GM19372 (cell line): ENCODE measurements around the gene DMD.
"Not testable (repeated sequence)": the region's sequence is repeated elsewhere in the genome, so short reads cannot be mapped to it uniquely, and the experiment has no call there.

Experiments
- ATAC-seq: cut with Tn5 transposase; IDR thresholded peaks from one replicate; pipeline ENCODE4 v1.9.1; 2021; ENCODE audit warnings: mild to moderate bottlenecking, low read depth, moderate library complexity; ENCODE audit not compliant: unreplicated experiment

The DMD gene

DNA sequence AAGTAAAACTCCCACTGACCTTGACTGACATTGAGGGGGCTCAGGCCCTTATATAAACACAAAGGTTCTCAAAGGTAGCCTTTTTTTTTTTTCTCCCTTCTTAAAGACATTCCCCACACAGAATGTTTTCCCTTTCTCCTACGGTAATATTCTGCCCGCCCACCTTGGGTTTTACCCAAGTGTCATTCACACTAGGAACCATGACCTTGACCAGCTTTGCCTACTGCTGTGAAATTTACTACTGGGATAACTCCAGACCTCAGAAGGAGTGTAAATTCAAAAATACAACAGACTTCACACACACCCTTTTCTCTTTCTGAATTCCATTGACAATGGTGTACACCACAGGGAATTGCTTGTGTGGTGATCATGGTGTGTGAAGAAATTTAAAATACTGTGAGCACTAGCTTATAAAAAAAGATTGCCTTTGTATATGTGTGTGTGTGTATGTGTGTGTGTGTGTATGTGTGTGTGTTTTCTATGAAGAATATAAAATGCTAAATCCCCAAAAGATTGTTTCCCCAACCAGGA is 1550.0 kb downstream of the DMD start:
- no peak for ATAC-seq

DNA sequence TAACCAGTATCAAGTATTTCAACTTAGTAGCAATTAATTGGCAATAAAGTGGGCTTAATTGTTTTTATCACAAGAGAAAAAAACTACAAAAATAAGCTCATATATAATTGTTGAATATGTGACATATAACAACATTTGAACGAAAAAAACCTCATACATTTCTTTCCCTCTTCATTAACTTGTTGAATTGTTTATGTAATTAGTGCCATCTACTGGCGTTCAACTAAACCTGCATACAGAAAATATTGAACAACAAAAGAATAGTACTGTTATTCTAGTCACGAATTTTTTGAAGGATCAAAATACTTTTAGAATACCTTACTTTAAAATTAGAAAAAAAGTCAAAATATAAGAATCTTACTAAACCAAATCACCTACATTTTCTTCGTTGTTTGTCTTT is 1553.0 kb downstream of the DMD start:
- no peak for ATAC-seq

GRCh38 chrX:31656013-31656412 is 1555.3 kb downstream of the DMD start:
- ATAC-seq, result no peak

- no peak for ATAC-seq
Observed at GRCh38 chrX:31653422-31653821, 1557.9 kb downstream of the DMD start.

GRCh38 chrX:31652650-31653049 is 1558.7 kb downstream of the DMD start:
- no peak for ATAC-seq

DNA sequence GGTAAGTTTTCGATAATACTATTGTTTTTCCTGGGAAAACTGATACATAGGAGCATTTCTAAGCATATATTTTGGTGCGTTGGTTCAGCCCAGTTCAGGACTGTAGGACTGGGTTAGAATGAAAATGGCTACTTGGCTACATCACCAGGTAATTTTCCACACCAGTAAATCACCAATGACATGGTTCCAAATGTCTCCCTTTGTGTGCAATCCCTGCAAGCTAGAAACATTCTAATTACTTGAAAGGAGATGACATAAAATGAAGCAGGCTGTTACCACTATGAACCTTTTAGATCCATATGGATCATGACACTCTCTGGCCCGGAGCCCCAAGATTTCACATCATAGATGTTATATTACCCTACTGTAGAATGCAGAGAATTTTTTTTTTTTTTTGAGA is 1562.1 kb downstream of the DMD start:
- ATAC-seq, result no peak

GRCh38 chrX:31633349-31633748 is 1578.0 kb downstream of the DMD start:
- ATAC-seq, result no peak

DNA sequence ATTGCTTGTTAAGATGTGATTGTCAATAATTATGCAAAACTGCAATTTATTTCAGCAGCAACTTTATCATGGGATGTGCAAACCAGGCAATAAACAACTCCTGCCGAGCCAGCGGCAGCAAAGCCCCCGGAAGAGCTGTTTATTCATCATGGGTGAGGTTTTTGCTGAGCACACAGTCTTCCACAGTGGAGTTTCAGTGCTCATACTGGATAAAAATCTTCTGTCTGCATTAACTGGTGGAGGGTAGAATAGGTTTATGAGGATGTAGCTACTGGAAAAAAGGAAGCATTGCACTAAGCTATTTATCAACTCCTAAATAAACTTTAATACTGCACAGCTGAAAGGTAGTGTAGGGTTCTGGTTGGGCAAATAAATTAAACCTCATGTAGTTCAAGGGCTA is 1582.2 kb downstream of the DMD start:
- no peak for ATAC-seq

GRCh38 chrX:31609130-31609529 is 1602.2 kb downstream of the DMD start:
- no peak for ATAC-seq

- no peak for ATAC-seq
Observed at GRCh38 chrX:31608638-31609037, 1602.7 kb downstream of the DMD start.

DNA sequence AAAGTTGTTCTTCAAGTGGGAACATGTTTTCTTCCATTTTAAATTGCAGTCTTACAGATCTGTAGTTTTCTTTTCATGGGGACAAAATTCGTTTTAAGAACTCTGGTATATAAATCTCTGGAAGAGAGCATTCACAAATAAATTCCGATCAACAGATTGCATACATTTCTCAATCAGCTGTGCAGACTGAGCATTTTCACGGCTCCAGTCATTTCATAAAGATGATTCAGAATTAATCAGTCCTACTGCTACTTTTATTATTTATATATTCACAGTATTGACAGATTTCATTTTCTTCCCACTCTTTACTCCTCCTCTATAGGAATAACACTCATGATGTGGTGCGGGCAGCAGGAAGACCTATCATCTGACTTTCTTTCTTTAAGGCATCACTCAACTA is 1604.6 kb downstream of the DMD start:
- ATAC-seq, result no peak

DNA sequence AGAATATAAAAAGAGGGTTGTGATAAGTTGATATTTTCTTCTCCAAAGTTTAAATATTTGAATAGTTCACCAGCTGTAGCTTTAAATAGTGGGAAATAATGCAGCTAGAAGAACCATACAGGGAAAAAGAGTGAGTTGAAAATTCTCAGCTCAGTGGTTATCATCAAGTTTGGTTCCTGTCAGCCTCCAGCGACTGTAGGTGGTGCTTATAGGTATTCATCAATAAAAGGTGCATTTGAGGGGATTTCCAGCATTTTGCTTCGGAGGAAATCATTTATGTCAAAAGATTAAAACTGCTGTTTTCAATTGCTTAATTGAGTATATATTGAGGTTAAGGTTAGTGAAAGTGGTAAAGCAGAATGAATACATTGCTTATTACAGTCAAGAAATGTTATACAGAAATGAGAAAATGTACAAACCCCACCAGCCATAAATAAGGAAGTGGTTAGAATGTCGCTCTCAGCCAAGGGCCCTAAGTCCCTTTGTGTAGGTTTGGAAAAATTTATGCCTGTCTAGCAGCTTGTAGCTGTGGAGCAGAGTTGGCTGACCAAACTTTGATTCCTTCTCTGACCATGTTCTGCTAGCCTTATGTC is 1606.6 kb downstream of the DMD start:
- no peak for ATAC-seq

DNA sequence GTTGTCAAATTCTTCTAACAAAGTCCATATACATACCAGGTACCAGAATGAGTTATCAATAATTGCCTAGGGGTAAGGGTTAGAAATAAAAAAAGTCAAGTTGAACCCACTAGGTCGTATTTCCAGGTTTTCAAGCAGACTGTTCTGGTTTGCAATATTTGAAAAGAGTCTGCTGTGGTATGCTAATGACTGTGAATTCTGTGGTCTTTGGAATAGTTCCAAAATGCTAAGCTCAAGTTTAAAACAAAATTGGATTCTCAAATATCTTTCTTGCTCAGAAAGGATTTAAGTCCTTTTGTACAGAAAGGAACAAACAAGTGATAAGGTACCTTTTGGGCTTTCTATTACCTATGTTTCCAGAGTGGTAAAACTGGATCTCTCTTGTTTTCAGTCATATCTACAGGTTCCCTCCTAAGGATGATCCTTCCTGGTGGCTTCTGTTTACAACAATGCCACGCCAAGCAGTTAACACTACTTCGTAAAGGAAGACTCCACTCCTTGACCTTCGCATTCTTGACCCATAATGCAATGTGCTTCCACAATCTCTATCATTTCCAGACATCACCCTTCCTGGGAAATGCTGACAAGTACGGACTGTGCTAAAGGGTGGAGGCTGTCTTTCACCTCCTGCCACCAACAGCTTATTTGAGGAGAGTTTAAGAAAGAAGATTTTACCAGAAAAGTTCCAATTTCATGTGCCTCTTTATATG is 1607.8 kb downstream of the DMD start:
- no peak for ATAC-seq

GRCh38 chrX:31600823-31601222 is 1610.5 kb downstream of the DMD start:
- ATAC-seq, result no peak

DNA sequence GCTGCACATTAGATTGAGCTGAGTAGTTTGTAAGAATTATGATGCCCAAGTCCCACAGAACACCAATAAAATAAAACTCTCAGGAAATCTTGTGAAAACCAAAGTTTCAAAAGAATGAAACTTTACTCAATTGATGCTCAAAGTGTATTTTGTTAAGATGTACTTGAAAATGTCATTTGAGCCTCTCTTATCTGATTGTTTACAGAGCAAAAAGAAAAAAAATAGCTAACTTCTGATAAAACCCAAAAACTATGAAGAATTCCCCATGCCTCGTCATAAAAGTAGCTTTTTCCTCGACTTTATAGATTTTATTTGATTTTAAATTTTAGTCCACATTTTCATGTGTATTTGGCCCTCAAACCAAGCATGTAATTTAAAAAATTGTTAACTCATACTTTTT is 1618.0 kb downstream of the DMD start:
- no peak for ATAC-seq

DNA sequence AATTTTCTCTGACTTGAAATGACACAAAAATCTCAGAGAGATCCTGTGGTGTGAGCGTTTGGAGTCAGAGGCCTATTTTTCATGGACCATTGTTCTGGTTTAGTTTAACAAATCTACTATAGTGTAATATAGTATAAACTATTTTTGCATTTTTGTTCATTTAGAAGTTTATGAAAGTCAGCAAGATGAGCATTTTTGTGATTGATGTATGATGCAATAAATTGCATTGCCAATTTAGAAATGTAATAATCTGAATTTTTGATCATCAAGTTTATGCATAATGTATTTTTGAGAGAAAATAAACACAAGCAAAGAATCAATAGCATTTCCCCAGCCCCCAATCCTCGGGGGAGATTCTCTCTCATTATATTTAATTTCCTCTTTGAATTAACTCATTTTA is 1620.0 kb downstream of the DMD start:
- ATAC-seq, result no peak

- ATAC-seq, result no peak
Observed at GRCh38 chrX:31590581-31591114, 1620.7 kb downstream of the DMD start.

DNA sequence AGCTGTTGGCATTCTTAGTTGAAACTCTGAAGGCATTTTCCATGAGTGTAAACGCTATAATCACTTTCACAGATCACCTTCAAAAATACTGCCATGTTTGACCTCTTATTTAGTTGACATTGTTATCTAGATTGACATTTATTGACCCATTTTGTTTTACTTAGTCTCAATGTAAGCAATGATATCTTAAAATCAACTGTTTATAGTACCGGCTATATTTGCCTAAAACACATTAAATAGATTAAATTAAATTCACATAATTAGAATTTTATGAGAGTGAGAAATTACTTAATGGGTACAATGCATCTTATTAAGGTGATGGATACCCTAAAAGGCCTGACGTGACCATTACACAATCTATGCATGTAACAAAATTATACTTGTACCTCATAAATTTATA is 1621.8 kb downstream of the DMD start:
- no peak for ATAC-seq

GRCh38 chrX:31588355-31588754 is 1623.0 kb downstream of the DMD start:
- no peak for ATAC-seq

- ATAC-seq, result not testable (repeated sequence)
Observed at GRCh38 chrX:31583892-31584291, 1627.5 kb downstream of the DMD start.

DNA sequence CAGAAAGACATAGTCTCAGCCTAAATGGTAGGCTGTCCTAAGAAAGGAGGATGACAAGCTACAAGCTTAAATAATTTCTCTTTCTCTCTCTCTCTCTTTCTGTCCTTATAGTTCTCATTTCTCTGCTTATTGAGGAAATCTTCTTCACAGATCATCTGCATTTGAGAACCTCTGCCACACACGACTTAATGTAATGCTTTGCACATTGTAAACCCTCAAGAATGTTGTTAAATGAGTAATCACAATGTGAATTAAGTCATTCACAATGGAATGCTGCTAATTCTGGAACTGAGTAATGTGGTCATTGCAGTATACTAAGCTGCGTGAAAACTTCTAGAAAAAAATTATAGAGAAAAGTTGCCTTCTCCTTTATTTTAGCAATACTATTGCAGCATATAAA is 1630.6 kb downstream of the DMD start:
- ATAC-seq, result no peak

GRCh38 chrX:31580227-31580626 is 1631.1 kb downstream of the DMD start:
- no peak for ATAC-seq
